LNCaP clone FGC (cell line): Measurements from ENCODE around the gene DLGAP1.

ENCODE experiments used
- DNase-seq: peaks from one replicate; pipeline ENCODE4 v3.0.0-alpha.2; 2011; ENCODE audit warnings: low read depth
- H3K4me3 ChIP-seq: 2 replicates; pipeline ENCODE4 v1.5.1; 2011; ENCODE audit warnings: mild to moderate bottlenecking, low read depth, low read length, control low read depth
- CTCF ChIP-seq: IDR thresholded peaks from 2 replicates; pipeline ENCODE4 v1.5.1; 2012; ENCODE audit warnings: mild to moderate bottlenecking; ENCODE audit not compliant: control insufficient read depth, insufficient read depth; ENCODE audit errors: extremely low read depth

The DLGAP1 gene

GRCh38 chr18:3970929-3971328, 484.2 kb downstream of the DLGAP1 start:
- H3K4me3 ChIP-seq: no peak overlapping the region
- DNase-seq: no peak
- TF ChIP-seq CTCF: no peak

- H3K4me3 ChIP-seq: no peak overlapping the region
- no peak for TF ChIP-seq CTCF
- peak; percentile 13 for DNase-seq
Observed at GRCh38 chr18:3967359-3968180, 487.5 kb downstream of the DLGAP1 start.

- DNase-seq: peak; percentile 11
- no peak overlapping the region for H3K4me3 ChIP-seq
- TF ChIP-seq CTCF: no peak
Observed at GRCh38 chr18:3966642-3967358, 488.3 kb downstream of the DLGAP1 start.

- no peak for TF ChIP-seq CTCF
- no peak for DNase-seq
- H3K4me3 ChIP-seq: no peak overlapping the region
Observed at GRCh38 chr18:3966246-3966641, 488.9 kb downstream of the DLGAP1 start.

- no peak for DNase-seq
- H3K4me3 ChIP-seq: no peak overlapping the region
- TF ChIP-seq CTCF: no peak
Observed at GRCh38 chr18:3960977-3961376, 494.1 kb downstream of the DLGAP1 start.

- no peak overlapping the region for H3K4me3 ChIP-seq
- TF ChIP-seq CTCF: no peak
- no peak for DNase-seq
Observed at GRCh38 chr18:3960142-3960541, 495.0 kb downstream of the DLGAP1 start.

- H3K4me3 ChIP-seq: no peak overlapping the region
- no peak for TF ChIP-seq CTCF
- no peak for DNase-seq
Observed at GRCh38 chr18:3952031-3952430, 503.1 kb downstream of the DLGAP1 start.
